HG03095 (cell line): ENCODE results near the gene CYTL1.
"Not testable (repeated sequence)": the region's sequence is repeated elsewhere in the genome, so short reads cannot be mapped to it uniquely, and the experiment has no call there.

Experiments used
- ATAC-seq: cut with Tn5 transposase; IDR thresholded peaks from one replicate; pipeline ENCODE4 v1.9.1; 2021; ENCODE audit warnings: moderate library complexity; ENCODE audit not compliant: unreplicated experiment

The CYTL1 gene

DNA sequence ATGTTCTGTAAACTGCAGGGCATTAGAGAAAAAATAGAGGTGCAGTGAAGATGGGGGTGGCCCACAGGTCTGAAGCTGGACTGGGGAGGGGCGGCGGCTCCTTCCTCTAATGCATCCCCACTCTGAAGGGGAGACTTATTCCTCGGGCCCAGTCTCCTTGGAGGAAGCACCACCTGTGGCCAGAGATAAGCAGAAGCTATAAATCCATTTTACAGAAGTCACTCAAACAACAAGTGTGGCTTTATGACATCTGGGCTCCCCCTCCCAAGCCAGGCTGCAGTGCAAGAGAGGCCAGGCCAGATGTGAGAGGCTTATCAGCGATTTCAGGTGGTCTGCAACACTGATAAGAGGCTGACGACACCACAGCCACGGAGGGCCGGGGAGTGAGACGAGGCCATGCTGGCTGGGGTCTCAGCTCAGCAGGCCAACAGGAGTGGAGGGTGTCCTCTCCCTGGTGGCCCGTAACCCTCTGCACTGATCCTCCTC, 15.8 kb downstream of the CYTL1 start:
- ATAC-seq, result no peak

DNA sequence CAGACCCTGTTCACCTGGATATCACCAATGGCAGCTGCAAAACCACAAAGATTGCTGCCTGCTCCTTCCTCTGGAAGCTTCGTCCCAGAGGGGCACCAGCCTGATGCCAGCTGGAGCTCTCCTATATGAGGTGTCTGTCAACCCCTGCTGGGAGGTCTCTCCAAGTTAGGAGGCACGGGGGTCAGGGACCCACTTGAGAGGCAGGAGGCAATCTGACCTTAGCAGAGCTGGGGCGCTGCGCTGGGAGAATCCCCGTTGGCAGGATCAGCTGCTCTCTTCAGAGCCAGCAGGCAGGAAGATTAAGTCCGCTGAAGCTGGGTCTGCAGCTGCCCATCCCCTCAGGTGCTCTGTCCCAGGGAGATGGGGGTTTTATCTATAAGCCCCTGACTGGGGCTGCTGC, 17.6 kb downstream of the CYTL1 start:
- ATAC-seq, result not testable (repeated sequence)

DNA sequence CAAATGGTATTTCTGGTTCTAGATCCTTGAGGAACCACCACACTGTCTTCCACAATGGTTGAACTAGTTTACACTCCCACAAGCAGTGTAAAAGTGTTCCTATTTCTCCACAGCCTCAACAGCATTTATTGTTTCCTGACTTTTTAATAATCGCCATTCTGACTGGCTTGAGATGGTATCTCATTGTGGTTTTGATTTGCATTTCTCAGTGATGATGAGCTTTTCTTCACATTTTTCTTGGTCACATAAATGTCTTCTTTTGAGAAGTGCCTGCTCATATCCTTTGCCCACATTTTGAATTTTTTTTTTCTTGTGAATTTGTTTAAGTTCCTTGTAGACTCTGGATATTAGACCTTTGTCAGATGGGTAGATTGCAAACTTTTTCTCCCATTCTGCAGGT, 22.3 kb downstream of the CYTL1 start:
- ATAC-seq, result not testable (repeated sequence)

DNA sequence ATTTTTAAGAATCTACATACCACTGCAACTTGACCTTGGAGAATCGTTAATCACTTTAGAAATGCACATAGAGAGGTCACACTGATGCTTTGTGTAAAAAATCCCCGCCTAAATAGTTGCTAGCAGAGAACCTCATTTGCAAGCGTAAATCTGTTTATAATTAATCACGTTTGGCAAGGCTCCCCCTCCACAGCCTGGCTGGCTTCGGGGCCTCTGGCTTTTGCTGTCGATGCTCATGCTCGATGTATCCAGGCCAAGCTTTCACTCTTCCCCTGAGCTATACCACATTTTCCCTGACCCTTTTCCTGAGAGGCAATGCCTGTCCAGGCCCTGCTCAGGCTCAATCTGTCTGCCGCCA, 23.4 kb downstream of the CYTL1 start:
- no peak for ATAC-seq

DNA sequence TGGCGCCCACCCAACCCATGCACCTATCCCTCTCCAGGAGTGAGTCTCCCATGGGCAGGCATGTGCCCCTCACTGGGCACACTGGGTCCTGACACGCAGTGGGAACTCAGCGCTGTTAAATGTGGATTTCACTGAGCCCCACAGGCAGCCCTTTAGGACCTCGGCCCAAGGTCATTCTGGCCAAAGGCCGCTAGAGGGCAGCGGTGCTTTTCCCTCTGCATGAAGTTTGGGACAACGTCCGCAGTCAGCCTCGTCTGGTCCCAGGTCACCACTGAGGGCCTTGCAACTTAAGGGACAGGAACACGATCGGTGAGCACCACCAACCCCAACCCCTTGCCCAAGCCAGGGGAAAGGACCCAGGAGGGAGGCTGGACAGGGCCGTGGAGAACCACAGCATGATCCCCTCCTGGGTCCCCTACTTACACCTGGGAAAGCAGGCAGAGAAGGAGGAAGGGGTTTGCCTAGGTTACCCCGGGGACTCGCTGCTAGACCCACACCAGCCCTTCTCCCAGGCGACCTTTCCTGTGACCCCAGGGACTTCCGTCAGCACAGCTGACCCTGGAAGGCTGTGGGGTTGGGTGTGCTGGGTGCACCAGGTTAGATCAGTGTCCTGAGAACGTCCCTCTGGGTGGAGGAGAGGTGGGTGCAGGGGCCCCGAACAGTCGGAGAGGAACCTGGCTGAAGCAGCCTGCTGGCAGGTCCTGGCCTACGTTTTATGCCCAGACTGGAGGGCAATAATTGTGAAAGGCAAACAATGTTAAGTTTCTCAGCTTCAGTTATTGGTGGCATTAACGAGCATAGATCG, 24.0 kb downstream of the CYTL1 start:
- no peak for ATAC-seq

DNA sequence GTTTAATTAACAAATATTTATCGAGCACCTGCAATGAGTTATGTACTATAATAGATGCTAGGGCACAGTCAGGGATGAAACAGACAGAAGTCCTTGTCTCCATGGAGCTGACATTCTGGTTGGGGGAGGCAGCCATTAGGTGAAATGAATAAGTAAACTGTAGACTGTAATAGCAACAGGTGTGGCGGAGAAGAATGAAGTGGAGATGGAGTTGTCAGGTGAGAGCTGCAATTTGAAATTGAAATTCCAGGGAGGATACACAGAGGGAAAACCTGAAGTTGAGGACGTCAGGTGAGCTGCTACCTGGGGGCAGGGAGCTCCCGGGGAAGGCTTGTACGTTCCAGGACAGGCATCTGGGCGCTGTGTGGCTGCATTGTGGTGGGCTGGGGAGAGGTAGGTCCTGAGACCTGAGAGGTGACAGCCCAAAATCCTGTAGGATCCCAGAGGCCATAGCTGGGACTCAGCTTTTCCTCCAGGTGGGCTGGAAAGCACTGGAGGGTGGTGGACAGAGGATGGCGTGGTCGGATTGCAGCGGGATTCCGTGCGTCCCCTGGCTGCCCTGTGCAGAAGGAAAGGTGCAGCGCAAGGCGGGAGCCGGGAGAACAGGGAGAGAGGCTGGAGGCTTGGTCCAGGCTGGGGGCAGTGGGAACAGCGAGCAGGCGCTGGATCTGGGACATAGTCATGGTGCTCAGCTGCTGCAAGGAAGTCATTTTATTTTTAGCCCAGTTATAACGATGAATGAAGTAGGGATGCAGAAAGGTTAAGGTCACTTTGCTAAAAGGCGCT, 24.8 kb downstream of the CYTL1 start:
- no peak for ATAC-seq

DNA sequence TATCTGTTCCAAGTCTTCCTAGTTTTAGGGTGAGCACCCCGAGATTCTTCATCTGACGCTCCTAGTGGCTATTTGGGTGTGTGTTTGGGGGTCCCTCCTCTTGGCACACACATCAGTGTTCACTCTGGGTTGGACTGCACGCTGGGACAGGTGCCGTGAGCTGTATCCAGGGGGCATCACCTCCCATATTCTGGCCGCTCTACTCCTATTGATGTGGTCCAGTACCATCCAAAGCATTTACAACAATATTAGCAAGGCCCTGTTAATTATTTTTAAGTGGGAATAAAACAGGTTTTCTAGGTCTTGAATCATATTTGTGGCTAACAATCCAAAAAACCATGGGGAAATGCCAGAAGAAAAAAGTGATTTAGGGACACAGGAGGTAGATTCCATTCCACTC, 26.4 kb downstream of the CYTL1 start:
- ATAC-seq, result no peak

- ATAC-seq, result no peak
Measured at GRCh38 chr4:4991541-4992099, 27.6 kb downstream of the CYTL1 start.

DNA sequence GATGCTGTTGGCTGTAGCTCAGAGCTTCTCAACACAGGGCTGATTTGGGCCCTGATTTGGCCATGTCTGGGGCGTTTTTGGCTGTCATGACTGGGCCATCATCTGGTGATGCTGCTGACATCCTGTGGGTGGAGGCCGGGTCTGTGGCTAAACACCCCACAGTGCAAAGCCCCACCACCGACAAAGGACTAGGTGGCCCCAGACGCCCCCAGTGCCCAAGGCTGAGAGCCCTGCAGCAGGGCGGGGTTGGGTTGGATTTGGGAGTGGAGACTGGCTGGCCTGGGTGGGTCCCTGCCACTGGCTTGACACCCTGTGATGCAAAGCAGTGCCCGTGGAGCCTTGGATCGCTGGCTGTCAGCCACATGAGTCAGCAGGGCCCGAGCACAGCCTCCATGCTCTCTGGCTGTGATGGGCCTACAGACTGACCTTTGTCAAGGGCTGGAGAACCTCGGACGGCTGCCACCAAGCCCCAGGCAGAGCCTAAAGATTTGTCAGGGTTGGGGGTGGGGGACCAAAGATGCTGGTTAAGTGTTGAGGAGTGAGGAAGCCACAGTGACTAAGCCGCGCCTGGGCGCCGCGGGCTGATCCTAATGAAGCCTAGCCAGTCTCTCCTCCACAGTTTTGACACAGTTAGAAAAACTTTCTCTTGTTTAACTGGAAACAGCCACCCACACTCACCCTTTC, 28.3 kb downstream of the CYTL1 start:
- no peak for ATAC-seq

DNA sequence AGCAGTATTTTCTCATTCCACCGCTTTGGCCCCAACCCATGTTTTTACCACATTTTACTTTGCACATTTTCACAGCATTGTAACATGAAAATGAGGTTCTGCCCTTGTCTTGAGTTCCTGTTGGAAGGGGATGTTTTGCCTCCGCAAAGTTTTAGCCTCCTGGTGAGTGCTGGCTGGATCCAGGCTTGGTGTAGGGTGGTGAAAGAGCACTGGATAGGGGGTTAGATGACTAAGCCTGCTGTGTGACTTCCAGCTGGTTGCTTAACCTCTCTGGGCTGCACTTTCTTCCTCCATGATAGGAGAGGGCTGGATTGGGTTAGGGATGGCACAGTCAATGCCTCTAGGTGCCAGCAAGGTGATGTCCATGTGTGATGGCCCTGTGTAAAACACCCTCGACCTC, 28.9 kb downstream of the CYTL1 start:
- no peak for ATAC-seq

DNA sequence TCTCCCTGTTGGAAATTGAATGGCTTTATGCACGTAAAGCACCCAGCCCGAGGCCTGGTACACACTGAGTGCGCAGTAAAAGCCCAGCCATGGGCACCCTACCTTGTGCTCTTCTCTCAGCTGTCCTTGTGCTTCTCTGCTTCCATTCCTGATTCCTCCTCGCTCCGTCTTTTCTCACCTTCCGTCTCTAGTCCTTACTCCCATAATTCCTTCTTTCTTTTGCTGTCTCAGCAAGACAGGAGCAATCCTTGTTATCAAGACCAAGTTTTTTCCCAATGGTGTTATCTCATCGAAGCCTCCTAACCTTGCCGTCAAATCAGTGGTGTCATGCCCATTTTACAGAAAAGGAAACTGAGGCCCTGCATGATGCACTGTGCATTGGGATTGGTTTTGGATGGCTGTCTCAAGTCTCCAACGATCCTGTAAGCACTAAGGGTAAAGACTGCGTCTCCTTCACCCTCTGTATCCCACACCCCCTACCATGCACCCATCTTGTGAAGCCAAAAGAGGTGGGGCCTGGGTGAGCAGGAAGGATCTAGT, 30.1 kb downstream of the CYTL1 start:
- ATAC-seq, result no peak

DNA sequence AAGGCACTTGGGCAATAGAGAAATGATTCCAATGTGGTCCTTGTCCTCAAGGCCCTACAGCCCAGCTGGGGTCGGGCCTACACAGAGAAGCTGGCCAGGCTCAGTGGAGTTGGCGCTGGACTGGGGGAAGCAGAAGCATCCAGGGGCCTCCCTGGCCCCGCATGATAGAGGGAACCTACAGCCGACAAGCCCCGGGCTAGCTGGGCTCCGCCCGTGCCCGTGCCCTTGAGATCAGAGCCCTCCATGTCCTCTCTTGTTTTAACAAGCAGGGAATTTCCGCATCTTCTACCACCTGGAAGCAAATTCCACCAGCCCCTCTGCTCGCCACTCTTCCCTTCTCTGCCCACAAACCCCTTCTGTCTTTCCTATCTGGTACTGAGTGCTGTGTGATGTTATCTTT, 31.6 kb downstream of the CYTL1 start:
- no peak for ATAC-seq

DNA sequence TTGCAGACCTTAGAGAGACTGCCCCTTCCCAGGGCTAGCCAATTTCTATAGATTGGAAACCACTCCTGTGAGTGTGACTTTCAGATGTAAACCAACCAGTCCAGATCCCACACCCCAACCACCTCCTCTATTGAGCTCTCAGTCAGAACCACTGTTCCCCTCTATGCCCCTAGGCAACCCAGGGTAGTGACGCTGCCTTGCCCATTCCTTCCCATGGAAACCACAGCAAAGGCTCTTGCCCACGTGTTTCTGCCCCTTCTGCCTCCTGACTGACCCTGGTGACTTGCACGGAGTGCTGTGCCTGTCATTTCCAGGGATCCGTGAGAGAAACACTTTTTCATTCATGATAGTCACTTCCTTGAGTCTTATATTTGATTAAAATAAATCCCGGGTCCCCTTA, 32.4 kb downstream of the CYTL1 start:
- ATAC-seq, result no peak

DNA sequence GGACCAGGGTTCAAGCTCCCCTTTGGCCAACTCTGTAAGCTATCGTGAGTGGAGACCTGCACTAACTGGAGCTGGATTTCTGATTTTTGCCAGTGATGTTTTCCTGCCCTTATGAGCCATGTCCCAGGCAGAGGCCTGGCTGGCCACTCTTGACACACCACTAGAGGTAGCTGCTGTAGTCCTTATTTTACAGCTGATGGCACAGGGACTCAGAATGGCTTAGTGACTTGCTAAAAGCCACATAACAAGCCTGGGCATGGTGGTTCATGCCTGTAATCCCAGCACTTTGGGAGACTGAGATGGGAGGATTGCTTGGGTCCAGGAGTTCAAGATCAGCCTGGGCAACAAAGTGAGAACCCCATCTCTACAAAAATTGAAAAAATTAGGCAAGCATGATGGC, 33.4 kb downstream of the CYTL1 start:
- ATAC-seq, result no peak

GRCh38 chr4:4985036-4985435, 34.2 kb downstream of the CYTL1 start:
- no peak for ATAC-seq

- no peak for ATAC-seq
Measured at GRCh38 chr4:4984186-4984585, 35.1 kb downstream of the CYTL1 start.

- no peak for ATAC-seq
Measured at GRCh38 chr4:4981827-4982226, 37.4 kb downstream of the CYTL1 start.

GRCh38 chr4:4981427-4981826, 37.8 kb downstream of the CYTL1 start:
- no peak for ATAC-seq

DNA sequence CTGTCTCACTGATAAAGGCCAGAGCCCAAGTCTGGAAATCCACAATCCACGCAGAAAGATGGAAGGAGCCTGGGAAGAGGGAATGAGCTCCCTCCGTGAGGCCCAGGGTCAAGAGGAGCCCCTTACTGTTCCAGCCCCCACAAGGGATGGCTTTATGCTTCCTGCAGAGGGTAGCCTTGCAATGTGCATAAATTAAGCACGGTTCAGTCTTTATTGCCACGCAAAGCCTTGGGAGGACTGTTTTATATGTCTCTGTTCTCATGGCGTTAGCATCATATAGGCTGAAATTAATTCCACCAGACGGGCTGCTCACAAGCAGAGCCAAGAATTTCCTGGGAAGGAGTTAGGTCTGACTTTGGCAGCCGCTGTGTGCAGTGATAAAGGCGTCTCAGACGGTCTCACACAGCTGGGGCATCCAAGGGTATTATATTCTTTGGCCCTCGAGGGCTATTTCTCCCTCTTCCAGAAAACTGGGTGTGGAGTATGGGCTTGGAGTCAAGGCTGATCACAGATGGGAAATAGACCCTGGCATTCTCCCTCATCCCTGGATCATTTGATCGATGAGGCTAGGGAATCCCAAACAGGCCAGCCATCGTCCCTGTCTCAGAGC, 38.5 kb downstream of the CYTL1 start:
- ATAC-seq, result no peak

GRCh38 chr4:4979971-4980370, 39.3 kb downstream of the CYTL1 start:
- no peak for ATAC-seq

GRCh38 chr4:4974727-4975126, 44.5 kb downstream of the CYTL1 start:
- ATAC-seq, result no peak
